ENCODE data around the gene AS3MT. TPM values are rescaled to one million over a fixed set of nuclear protein-coding genes. Genes with fewer than 3 reads are reported as not detected.

AS3MT gene
- total and polyA plus RNA-seq, 10 of the 15 experiments (the other 5 are each of a cell fraction or from before 2014, with no cell fraction given): 0.11 to 1.0 (median 0.39) TPM; not detected in 2

DNA sequence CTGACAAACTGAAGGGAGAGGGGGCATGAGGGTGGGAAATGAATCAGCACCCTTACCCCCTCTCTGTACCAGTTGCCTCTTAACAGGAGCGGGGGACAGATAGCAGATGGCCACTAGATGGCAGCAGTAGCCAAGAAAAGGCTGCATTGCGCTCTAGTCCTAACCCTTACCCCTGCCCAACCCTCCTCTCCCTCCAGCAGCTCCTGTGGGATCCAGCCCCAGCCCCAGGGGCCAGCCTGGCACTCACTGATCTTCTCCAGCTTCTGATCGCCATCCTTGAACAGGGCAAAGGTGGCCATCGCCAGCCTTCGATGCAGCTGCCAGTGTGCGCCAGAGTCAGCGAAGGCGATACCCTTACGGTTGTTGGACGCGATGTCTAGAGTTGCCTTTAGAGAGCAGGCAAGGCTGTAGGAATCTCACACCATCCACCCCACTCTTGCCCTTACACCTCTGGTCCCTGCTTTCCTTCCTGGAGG, 34.2 kb upstream of the AS3MT start (continued):
- TF ChIP-seq, protein P1, sequence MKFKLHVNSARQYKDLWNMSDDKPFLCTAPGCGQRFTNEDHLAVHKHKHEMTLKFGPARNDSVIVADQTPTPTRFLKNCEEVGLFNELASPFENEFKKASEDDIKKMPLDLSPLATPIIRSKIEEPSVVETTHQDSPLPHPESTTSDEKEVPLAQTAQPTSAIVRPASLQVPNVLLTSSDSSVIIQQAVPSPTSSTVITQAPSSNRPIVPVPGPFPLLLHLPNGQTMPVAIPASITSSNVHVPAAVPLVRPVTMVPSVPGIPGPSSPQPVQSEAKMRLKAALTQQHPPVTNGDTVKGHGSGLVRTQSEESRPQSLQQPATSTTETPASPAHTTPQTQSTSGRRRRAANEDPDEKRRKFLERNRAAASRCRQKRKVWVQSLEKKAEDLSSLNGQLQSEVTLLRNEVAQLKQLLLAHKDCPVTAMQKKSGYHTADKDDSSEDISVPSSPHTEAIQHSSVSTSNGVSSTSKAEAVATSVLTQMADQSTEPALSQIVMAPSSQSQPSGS (IDR thresholded peaks at IDR 0.05; ENCODE audit: low read length): no peak
- no peak for TF ChIP-seq MXI1 (IDR thresholded peaks at IDR 0.05; ENCODE audit: low read depth, low read length)
- TF ChIP-seq CEBPB (IDR thresholded peaks at IDR 0.05; ENCODE audit: borderline replicate concordance in 1 of 2, low read depth in 2 of 2, low read length in 2 of 2): no peak
- no peak for TF ChIP-seq ZNF217 (IDR thresholded peaks at IDR 0.05)
- TF ChIP-seq STAT3 (IDR thresholded peaks at IDR 0.05; ENCODE audit: low read depth, low read length): no peak
- no peak for TF ChIP-seq ATF7 (IDR thresholded peaks at IDR 0.05; ENCODE audit: low read depth)
- no peak for TF ChIP-seq FOS (IDR thresholded peaks at IDR 0.05; ENCODE audit: borderline replicate concordance, extremely low read depth, insufficient read length)
- TF ChIP-seq IKZF1 (conservative IDR thresholded peaks at IDR 0.05): peak; percentile 18; the same call in 1 of the 2 replicates
- no peak for TF ChIP-seq CHD1 (IDR thresholded peaks at IDR 0.05; ENCODE audit: low read depth, low read length)
- peak; percentile 88 for TF ChIP-seq RAD21 (IDR thresholded peaks at IDR 0.05; ENCODE audit: insufficient read depth, low read depth, low read length)

DNA sequence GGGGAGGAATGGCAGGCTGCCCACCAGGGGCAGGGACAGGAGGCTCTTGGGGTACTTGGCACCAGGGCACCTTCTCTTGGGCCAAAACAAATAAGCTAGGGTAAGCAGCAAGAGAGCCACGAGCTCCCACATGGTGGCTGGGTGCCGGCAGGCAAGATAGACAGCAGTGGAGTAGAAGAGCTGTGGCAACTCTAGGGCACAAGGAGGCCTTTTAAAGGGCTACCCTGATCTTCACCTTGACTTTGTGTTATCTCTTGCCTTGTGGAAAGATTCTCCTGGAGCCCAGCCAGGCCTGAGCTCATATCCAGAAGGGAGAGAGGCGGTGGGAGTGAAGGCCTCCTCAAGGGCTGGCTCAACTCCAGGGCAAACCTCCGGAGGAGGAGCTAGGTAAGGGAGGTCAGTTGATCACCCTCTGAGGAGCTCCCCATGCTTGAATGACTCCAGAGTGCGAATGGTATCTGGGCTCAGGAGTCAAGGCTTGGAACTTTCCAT, 32.0 kb upstream of the AS3MT start, which contains the start of gene CYP17A1:
Gene CYP17A1 (minus strand): TSS at position 184 of the 492 bp plus-strand sequence. CDS start 52 bp downstream, at position 132.
- RAD21 ChIA-PET (ENCODE audit: unreplicated experiment): interaction anchor here (1.1 to 3.8 kb wide), 6 partner anchors 9 to 497 kb away, joined by 3 to 47 read pairs (median 5); no protein-coding TSS in a partner anchor
- SMC1A ChIA-PET (ENCODE audit: uncharacterized antibody, unreplicated experiment): interaction anchor here (0.9 to 7.1 kb wide), 8 partner anchors 9 to 407 kb away, joined by 3 to 65 read pairs (median 3); partner anchors contain the start of genes ARL3 and SFXN2
- no peaks in the 10 kb centered on the region for H3K27me3 ChIP-seq (replicated peaks in 1 of 2; ENCODE audit: control insufficient read depth in 2 of 2, insufficient read depth in 2 of 2, low read length in 1 of 2)
- no peak within 1 kb of the TSS for H3K9ac ChIP-seq (ENCODE audit: control insufficient read depth, insufficient read depth, low read length)
- CTCF ChIA-PET: interaction anchor here (0.8 to 7.1 kb wide), 6 partner anchors 29 to 407 kb away, joined by 3 to 88 read pairs (median 4); no protein-coding TSS in a partner anchor
- no peak within 1 kb of the TSS for H3K4me2 ChIP-seq (ENCODE audit: control insufficient read depth, insufficient read depth)
- no peak for ATAC-seq
- BruUV-seq (replicated peaks): no TSS peak
- no peaks in the 10 kb centered on the region for H3K4me1 ChIP-seq (ENCODE audit: control insufficient read depth, insufficient read depth, low read length)
- no peaks in the 10 kb centered on the region for H3K79me2 ChIP-seq (ENCODE audit: control insufficient read depth, insufficient read depth, low read length)
- no peaks in the 10 kb centered on the region; the same call in 2 of the 3 replicates for H3K9me3 ChIP-seq (replicated peaks; ENCODE audit: control insufficient read depth, insufficient read depth, low read length)
- H3K27ac ChIP-seq (ENCODE audit: control insufficient read depth, insufficient read depth): no peak within 1 kb of the TSS
- H3K4me3 ChIP-seq: no peak within 1 kb of the TSS
- in situ Hi-C loops (cut with MboI): loop anchor here (5.0 to 10.0 kb wide), 2 partner anchors 68 to 405 kb away; no protein-coding TSS in a partner anchor
- POLR2A ChIA-PET: interaction anchor here (0.7 kb wide), 1 partner anchor 66 kb away, joined by 3 read pairs; no protein-coding TSS in a partner anchor
- WGBS (ENCODE audit: insufficient coverage, insufficient replicate concordance, low lambda C conversion rate, missing lambda C conversion rate): 67% methylated on average over 5 of the region's 5 CpGs
- intact Hi-C loops (cut with micrococcal nuclease; ENCODE audit: unreplicated experiment): loop anchor here (5.0 kb wide), 4 partner anchors 110 to 650 kb away; no protein-coding TSS in a partner anchor
- no peak for FAIRE-seq
- no peak within 1 kb of the TSS for H2AFZ ChIP-seq (ENCODE audit: control insufficient read depth, low read depth, low read length)
- H3K36me3 ChIP-seq (ENCODE audit: control insufficient read depth in 2 of 2, insufficient read depth in 2 of 2, low read length in 1 of 2): no peaks in the 10 kb centered on the region
- H4K20me1 ChIP-seq (ENCODE audit: control insufficient read depth, insufficient read depth): no peaks in the 10 kb centered on the region
- DNase-seq (ENCODE audit: low read depth, low spot score): no peak
- TF ChIP-seq RCOR1 (conservative IDR thresholded peaks at IDR 0.05; ENCODE audit: low read depth, low read length) (no peak), RFX5 (IDR thresholded peaks at IDR 0.05; ENCODE audit: low read depth, low read length) (no peak), SREBF1 (IDR thresholded peaks at IDR 0.05; ENCODE audit: low read length) (no peak)
- TF ChIP-seq, protein P2, sequence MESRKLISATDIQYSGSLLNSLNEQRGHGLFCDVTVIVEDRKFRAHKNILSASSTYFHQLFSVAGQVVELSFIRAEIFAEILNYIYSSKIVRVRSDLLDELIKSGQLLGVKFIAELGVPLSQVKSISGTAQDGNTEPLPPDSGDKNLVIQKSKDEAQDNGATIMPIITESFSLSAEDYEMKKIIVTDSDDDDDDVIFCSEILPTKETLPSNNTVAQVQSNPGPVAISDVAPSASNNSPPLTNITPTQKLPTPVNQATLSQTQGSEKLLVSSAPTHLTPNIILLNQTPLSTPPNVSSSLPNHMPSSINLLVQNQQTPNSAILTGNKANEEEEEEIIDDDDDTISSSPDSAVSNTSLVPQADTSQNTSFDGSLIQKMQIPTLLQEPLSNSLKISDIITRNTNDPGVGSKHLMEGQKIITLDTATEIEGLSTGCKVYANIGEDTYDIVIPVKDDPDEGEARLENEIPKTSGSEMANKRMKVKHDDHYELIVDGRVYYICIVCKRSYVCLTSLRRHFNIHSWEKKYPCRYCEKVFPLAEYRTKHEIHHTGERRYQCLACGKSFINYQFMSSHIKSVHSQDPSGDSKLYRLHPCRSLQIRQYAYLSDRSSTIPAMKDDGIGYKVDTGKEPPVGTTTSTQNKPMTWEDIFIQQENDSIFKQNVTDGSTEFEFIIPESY (IDR thresholded peaks at IDR 0.05): no peak
- TF ChIP-seq, protein P3, sequence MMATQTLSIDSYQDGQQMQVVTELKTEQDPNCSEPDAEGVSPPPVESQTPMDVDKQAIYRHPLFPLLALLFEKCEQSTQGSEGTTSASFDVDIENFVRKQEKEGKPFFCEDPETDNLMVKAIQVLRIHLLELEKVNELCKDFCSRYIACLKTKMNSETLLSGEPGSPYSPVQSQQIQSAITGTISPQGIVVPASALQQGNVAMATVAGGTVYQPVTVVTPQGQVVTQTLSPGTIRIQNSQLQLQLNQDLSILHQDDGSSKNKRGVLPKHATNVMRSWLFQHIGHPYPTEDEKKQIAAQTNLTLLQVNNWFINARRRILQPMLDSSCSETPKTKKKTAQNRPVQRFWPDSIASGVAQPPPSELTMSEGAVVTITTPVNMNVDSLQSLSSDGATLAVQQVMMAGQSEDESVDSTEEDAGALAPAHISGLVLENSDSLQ (IDR thresholded peaks at IDR 0.05): no peak
- TF ChIP-seq, protein P4, sequence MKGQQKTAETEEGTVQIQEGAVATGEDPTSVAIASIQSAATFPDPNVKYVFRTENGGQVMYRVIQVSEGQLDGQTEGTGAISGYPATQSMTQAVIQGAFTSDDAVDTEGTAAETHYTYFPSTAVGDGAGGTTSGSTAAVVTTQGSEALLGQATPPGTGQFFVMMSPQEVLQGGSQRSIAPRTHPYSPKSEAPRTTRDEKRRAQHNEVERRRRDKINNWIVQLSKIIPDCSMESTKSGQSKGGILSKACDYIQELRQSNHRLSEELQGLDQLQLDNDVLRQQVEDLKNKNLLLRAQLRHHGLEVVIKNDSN (IDR thresholded peaks at IDR 0.05; ENCODE audit: borderline replicate concordance, extremely low read length, insufficient read depth, low read depth, low read length): no peak
